Measurements from ENCODE around the gene GNAI1. TPM values are rescaled to one million over a fixed set of nuclear protein-coding genes. Genes with fewer than 3 reads are reported as not detected.

The GNAI1 gene
- total RNA-seq, 1 experiment from 2014 or later = 54.4 TPM

- no peak for DNase-seq (ENCODE audit: low read depth)
- in situ Hi-C loops (cut with HindIII; ENCODE audit: low pct_unique_long_range_greater_than_20kb, low sequenced_read_pairs) = no loop called here
Observed at GRCh38 chr7:80187279-80187678, 52.6 kb downstream of the GNAI1 start.

- no peak for DNase-seq (ENCODE audit: low read depth)
- in situ Hi-C loops (cut with HindIII; ENCODE audit: low pct_unique_long_range_greater_than_20kb, low sequenced_read_pairs) = no loop called here
Observed at GRCh38 chr7:80187727-80188126, 53.1 kb downstream of the GNAI1 start.

DNA sequence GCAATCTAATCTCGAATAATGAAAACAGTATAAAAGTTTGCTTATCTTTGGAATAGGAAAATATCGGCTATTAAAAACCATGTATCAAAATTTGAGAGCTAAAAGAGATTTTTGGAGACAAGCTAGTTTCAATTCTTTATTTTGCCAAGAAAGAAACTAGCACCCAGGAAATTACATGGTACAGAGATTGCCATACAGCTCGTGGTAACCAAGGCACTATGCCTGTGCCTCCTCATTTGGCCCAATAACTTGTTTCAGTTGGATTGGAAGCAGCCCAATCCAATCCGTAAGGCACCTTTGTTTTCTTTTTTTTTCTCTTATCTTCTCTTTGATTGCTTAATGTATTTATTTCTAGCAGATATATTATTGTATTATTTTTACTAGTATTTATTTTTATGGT lies 55.0 kb downstream of the GNAI1 start:
- in situ Hi-C loops (cut with HindIII; ENCODE audit: low pct_unique_long_range_greater_than_20kb, low sequenced_read_pairs) = no loop called here
- no peak for DNase-seq (ENCODE audit: low read depth)

DNA sequence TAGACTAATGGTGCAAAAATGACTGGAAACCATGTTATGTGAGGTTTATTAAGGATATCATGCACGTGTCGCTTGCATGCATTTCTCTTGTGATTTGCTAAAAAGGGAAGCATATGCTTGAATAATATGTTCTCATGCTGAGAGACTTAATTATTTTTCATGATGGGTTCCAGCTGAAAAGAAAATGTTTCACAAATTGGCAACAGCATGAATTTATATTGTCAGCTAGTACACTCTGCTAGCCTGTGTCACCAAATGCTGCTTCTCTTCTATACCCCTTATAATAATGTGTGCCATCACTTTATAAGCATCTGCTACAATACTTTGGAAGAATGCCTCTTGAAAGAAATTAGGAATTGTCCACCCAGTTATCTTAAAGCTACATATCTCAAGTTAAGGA lies 63.0 kb downstream of the GNAI1 start:
- no peak for DNase-seq (ENCODE audit: low read depth)
- in situ Hi-C loops (cut with HindIII; ENCODE audit: low pct_unique_long_range_greater_than_20kb, low sequenced_read_pairs) = no loop called here

DNA sequence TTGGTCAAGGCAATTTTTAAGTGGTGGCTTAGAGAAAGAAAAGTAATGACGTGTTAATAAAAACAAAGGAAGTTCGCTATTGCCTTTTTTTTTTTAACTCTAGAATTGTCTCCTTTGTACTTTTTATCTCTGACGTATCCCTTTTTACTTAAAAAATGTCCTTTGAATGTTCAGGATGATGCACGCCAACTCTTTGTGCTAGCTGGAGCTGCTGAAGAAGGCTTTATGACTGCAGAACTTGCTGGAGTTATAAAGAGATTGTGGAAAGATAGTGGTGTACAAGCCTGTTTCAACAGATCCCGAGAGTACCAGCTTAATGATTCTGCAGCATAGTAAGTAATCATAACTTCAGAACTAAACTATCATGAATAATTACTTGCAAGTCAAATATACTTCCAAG lies 64.4 kb downstream of the GNAI1 start:
- no peak for DNase-seq (ENCODE audit: low read depth)

DNA sequence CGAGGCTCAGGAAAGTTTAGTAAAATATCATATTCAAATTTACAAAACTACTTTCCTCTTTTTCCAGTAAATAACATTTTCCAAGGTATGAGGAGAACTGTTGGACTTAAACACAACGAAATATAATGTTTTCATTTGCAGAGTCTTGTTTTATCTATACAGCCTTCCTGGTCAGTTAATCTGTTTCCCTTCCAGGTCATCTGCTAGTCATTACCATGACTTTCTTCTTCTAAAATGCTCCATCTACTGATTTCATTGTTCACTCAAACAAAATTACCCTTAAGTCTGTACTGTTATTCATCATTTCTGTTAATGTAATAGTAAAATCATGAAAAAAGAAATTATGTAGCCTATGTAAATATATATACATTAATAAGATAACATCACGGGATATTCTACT lies 69.8 kb downstream of the GNAI1 start:
- no peak for DNase-seq (ENCODE audit: low read depth)
- in situ Hi-C loops (cut with HindIII; ENCODE audit: low pct_unique_long_range_greater_than_20kb, low sequenced_read_pairs) = no loop called here

More for the DNA sequence above, 64.4 kb downstream of the GNAI1 start:
- in situ Hi-C loops (cut with HindIII; ENCODE audit: low pct_unique_long_range_greater_than_20kb, low sequenced_read_pairs) = no loop called here

DNA sequence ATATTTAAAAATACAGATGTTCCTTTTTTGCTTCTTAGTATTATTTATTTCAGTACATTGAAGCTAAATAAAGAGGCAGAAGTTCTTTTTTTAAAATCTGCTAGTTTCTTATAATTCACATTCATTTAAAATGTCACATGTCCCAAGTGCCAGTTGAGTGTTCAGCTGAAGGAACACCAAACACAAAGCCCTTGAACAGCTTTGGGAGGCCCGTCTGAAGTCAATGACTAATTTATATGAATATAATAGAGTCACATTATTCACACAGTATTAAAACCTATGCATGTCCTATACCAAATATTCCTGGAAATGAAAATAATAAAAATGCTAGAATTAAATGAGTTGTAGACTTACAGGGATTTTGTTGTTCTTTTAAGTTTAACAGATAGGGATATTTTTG lies 70.3 kb downstream of the GNAI1 start:
- in situ Hi-C loops (cut with HindIII; ENCODE audit: low pct_unique_long_range_greater_than_20kb, low sequenced_read_pairs) = no loop called here
- DNase-seq (ENCODE audit: low read depth) = no peak

GRCh38 chr7:80206763-80207162 lies 72.1 kb downstream of the GNAI1 start:
- DNase-seq (ENCODE audit: low read depth) = no peak
- in situ Hi-C loops (cut with HindIII; ENCODE audit: low pct_unique_long_range_greater_than_20kb, low sequenced_read_pairs) = no loop called here

DNA sequence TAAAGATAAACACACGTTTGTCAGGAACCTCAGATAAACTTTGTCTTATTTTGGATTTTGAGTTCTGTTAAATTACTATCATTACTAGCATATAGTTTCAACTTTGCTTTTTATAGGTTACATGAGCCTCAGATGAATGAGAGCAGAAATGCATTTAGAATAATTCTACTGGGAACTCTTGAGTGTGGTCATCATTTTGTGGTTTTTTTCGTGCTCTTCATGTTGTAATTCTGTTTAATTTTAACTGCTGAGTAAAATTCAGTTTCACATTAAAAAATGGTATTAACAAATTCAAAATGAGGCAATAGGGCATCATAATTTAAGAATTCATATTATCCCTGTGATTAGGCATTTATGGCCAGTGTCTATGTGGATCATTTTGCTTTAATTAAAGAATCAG lies 72.9 kb downstream of the GNAI1 start:
- in situ Hi-C loops (cut with HindIII; ENCODE audit: low pct_unique_long_range_greater_than_20kb, low sequenced_read_pairs) = no loop called here
- no peak for DNase-seq (ENCODE audit: low read depth)

DNA sequence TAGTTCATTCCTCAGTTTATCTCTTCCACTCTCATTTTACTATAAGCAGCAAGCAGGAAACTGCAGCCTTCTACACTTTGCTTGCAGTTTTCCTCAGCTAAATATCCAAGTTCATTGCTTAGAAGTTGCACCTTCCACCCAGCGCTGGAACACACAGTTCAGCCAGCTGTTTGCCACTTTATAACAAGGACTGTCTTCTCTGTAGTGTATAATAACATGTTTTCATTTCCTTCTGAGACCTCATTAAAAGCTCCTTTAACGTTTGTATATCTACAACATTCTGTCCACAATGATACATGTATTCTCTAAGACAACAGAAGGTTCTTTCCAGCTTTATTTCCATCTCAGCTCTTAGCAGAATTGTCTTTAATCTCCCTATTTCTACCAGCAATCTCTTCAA lies 74.1 kb downstream of the GNAI1 start:
- in situ Hi-C loops (cut with HindIII; ENCODE audit: low pct_unique_long_range_greater_than_20kb, low sequenced_read_pairs) = no loop called here
- DNase-seq (ENCODE audit: low read depth) = no peak

DNA sequence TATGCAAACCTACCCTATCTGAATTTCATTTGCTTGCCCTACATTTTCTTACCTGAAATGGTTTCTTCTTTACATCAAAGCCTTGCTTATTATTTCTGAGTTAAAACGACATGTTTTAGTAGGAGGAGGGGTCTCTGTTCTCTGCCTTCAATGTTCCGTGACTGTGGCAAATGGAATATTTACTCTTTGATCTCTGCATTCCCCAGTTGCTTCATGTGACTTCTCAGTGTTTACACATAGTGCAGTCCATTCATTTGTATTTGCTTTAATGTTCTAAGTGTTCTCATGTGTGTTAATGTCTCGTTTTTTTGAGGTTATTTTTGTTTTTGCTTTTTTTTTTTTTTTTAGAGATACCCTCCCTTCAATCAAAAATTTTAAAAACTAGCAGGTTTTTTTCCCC lies 75.8 kb downstream of the GNAI1 start:
- no peak for DNase-seq (ENCODE audit: low read depth)
- in situ Hi-C loops (cut with HindIII; ENCODE audit: low pct_unique_long_range_greater_than_20kb, low sequenced_read_pairs) = no loop called here

DNA sequence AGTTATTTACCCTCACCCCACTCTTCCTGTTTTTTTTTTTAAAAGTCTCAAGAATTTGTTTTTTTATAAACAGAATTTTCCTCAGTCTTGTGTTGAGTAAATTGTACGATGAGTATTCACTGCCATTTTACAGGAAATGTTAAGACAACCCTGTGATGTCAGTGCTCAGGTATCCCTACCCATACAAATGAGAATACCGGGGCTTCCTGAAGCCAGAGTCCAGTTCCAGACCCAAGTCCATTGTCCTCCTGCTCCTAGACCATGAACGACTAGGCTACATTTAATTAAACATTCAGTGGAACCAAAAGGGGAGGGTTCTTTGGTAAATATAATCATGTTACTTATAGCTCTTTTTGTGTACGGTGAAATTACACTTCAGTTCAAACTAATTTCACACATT lies 79.2 kb downstream of the GNAI1 start:
- DNase-seq (ENCODE audit: low read depth) = no peak

DNA sequence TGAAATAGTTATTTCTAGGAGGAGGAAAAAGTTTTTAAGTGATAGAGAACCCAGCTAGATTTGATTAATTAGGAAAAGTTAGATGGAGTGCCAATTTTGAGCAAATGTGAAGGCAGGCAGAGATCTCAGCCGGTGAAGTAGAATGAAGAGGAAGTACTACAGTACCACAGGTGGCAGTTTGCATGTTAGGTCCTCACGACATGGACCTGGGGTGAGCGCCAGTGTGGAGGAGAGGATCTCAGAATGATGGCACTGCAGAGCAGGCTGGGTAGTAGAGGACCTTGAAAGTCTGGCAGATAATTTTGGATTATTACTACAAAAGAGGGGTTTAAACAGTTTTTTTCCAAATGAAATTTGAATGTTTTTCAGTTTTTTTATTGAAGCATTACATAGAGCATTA lies 81.1 kb downstream of the GNAI1 start:
- DNase-seq (ENCODE audit: low read depth) = no peak
- in situ Hi-C loops (cut with HindIII; ENCODE audit: low pct_unique_long_range_greater_than_20kb, low sequenced_read_pairs) = no loop called here

More for the DNA sequence above, 79.2 kb downstream of the GNAI1 start:
- in situ Hi-C loops (cut with HindIII; ENCODE audit: low pct_unique_long_range_greater_than_20kb, low sequenced_read_pairs) = no loop called here

DNA sequence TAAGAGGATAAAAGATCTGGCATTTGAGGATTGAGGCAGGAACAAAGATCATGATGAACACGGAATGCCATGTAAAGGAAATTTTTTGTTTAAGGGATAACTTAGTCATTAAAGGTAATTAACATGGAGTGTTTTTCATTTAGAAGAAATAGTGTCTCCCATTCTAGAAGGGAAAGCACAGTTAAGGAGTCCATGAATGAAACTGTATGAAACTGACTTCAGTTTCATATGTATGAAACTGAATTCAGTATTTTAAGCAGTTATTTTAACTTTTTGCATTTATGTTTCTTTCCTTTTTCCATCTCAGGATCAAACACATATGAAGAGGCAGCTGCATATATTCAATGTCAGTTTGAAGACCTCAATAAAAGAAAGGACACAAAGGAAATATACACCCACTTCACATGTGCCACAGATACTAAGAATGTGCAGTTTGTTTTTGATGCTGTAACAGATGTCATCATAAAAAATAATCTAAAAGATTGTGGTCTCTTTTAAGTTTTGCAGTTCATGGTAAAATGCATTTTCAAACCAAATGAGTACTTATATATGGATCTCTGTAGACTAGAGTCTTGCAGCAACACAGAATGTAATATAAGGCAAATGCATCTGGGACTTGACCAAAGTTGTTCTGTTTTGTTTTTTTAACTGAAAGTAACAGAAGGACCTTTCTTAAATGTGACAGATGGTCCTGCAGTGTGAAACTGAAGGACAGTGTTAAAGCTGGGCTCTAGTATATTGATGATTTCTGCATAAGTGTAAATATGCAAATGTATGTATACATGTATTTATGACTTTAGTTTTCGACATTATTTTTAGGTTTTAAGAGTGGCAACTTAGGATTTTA lies 82.6 kb downstream of the GNAI1 start:
- in situ Hi-C loops (cut with HindIII; ENCODE audit: low pct_unique_long_range_greater_than_20kb, low sequenced_read_pairs) = no loop called here

GRCh38 chr7:80218723-80219122 lies 84.1 kb downstream of the GNAI1 start:
- peak; percentile 66 for DNase-seq (ENCODE audit: low read depth)
- in situ Hi-C loops (cut with HindIII; ENCODE audit: low pct_unique_long_range_greater_than_20kb, low sequenced_read_pairs) = no loop called here

More for the DNA sequence above, 82.6 kb downstream of the GNAI1 start:
- DNase-seq (ENCODE audit: low read depth) = no peak

DNA sequence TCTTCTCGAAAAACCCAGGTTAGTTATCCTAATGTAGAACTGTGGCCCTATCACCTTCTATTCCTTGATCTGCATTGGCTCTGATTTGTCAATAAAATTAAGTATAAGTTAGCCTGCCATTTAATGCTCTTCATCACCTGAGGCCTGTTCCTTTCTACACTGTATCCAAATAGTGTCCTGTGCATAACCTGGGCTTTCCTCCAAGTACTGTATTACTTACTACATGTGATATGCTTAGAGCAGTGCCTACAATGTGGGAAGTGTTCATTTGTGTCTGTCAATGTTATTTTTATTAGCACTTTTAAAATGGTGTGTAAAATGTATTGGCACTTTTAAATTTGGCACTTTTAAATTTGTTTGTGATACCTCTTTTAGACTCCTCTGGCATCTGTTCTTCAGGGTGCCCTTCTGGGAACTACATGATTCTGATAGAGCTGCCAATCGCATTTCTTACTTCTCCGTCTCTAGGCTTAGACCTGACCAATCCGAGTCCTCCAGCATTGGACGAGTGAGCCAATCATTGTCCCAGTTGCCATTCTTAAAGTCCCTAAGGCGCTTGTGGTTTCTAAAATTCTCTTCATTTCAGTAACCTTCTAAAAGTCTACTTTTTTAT lies 85.5 kb downstream of the GNAI1 start:
- no peak for DNase-seq (ENCODE audit: low read depth)
- in situ Hi-C loops (cut with HindIII; ENCODE audit: low pct_unique_long_range_greater_than_20kb, low sequenced_read_pairs) = no loop called here

DNA sequence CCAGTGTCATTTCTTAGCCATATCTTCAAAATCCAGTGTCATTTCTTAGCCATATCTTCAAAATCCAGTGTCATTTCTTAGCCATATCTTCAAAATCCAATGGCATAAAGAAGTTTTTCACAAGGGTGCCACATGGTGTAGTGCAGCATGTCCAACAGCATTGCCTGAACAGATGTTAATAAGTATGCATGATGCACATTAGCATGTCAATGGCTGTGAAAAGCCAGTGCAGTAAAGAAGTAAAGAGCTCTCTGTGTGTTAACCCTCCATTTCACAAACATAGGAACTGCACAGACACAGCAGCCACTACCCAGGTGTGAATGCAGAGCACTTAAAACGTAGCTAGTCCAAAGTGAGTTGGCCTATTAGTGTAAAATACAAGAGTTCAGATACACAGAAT lies 89.8 kb downstream of the GNAI1 start:
- DNase-seq (ENCODE audit: low read depth) = no peak
- in situ Hi-C loops (cut with HindIII; ENCODE audit: low pct_unique_long_range_greater_than_20kb, low sequenced_read_pairs) = no loop called here

DNA sequence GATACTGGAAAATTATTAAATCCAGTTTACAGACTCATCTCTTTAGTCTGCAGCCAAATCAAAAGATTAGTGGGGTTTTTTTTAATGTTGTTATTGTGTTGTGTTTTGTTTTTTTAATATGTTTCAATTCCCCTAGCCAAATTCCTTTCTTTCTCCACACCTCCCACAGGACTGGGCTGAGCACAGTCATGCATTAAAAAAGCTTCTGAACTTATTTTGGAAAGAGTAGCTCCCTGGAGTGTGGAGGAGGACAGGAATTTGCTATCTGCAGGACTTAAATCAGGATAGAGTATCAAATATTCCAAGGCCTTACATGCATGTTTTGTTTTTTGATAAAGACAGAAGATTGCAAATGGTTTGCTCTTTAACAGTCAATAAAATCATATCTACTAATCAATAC lies 90.7 kb downstream of the GNAI1 start:
- in situ Hi-C loops (cut with HindIII; ENCODE audit: low pct_unique_long_range_greater_than_20kb, low sequenced_read_pairs) = no loop called here

GRCh38 chr7:80226629-80227028 lies 92.0 kb downstream of the GNAI1 start:
- in situ Hi-C loops (cut with HindIII; ENCODE audit: low pct_unique_long_range_greater_than_20kb, low sequenced_read_pairs) = no loop called here
- DNase-seq (ENCODE audit: low read depth) = no peak

More for the DNA sequence above, 90.7 kb downstream of the GNAI1 start:
- no peak for DNase-seq (ENCODE audit: low read depth)

- in situ Hi-C loops (cut with HindIII; ENCODE audit: low pct_unique_long_range_greater_than_20kb, low sequenced_read_pairs) = no loop called here
Observed at GRCh38 chr7:80230327-80230726, 95.7 kb downstream of the GNAI1 start.

More at GRCh38 chr7:80230327-80230726, 95.7 kb downstream of the GNAI1 start:
- DNase-seq (ENCODE audit: low read depth) = no peak

All from Caki2 (cell line).